PC-3 (cell line): ENCODE measurements around the gene EFCC1. TPM values are rescaled to one million over a fixed set of nuclear protein-coding genes. Genes with fewer than 3 reads are reported as not detected.
A peak's percentile ranks its signal among the peaks of the same experiment; 100 is the strongest.

Experiments
- ATAC-seq: fragments of 200-7000 bp; cut with Tn5 transposase; 2 replicates; pipeline ENCODE4 v1.9.1; 2020; ENCODE audit warnings: mild to moderate bottlenecking, moderate library complexity
- BruUV-seq: library from RNA; stranded (reverse); fragments of 400-500 nt; replicated peaks from 2 replicates; lab custom pipeline; 2021; lab: Mats Ljungman, UMichigan
- CTCF ChIA-PET: fragments of 300-600 bp; sonication (Branson Sonifier 250); formaldehyde crosslinking; loops from one replicate; lab custom pipeline; 2022; ENCODE audit warnings: antibody characterized with exemption; lab: Charles Lee
- POLR2A ChIA-PET: fragments of 300-600 bp; sonication (Branson Sonifier 250); formaldehyde crosslinking; loops from one replicate; lab custom pipeline; 2022; ENCODE audit warnings: antibody characterized with exemption; ENCODE audit not compliant: unreplicated experiment; lab: Charles Lee
- DNase-seq: peaks from one replicate; pipeline ENCODE4 v3.0.0-alpha.2; 2015
- H2AFZ ChIP-seq: fragments of 300-600 bp; sonication (generic); 2 replicates; pipeline ENCODE4 v1.6.0; 2016; ENCODE audit warnings: antibody characterized with exemption, low read length
- H3F3A ChIP-seq: fragments of 300-600 bp; sonication (generic); one replicate; pipeline ENCODE4 v1.6.0; 2017; ENCODE audit warnings: antibody characterized with exemption, low read length, control low read depth, mild to moderate bottlenecking; ENCODE audit not compliant: unreplicated experiment
- H3K27ac ChIP-seq: fragments of 300-600 bp; sonication (generic); 2 replicates; pipeline ENCODE4 v1.5.1; 2016; ENCODE audit warnings: mild to moderate bottlenecking, low read length
- H3K27me3 ChIP-seq: fragments of 300-600 bp; sonication (generic); 2 replicates; pipeline ENCODE4 v1.6.1; 2016; ENCODE audit warnings: low read length, mixed read lengths
- H3K36me3 ChIP-seq: fragments of 300-600 bp; sonication (generic); 2 replicates; pipeline ENCODE4 v1.6.1; 2016; ENCODE audit warnings: low read depth, mixed run types, low read length, mixed read lengths
- H3K4me1 ChIP-seq: fragments of 300-600 bp; sonication (generic); 2 replicates; pipeline ENCODE4 v1.5.1; 2016; ENCODE audit warnings: low read length; ENCODE audit not compliant: insufficient read depth
- H3K4me2 ChIP-seq: fragments of 300-600 bp; sonication (generic); 2 replicates; pipeline ENCODE4 v1.6.0; 2016; ENCODE audit warnings: low read length
- H3K4me3 ChIP-seq: fragments of 300-600 bp; sonication (generic); 2 replicates; pipeline ENCODE4 v1.5.1; 2016; ENCODE audit warnings: mild to moderate bottlenecking, low read length, mixed read lengths
- H3K79me2 ChIP-seq: fragments of 300-600 bp; sonication (generic); 2 replicates; pipeline ENCODE4 v1.6.1; 2017; ENCODE audit warnings: low read length, mixed read lengths
- H3K9ac ChIP-seq: fragments of 300-600 bp; sonication (generic); 2 replicates; pipeline ENCODE4 v1.6.0; 2016; ENCODE audit warnings: mild to moderate bottlenecking, low read length
- H3K9me2 ChIP-seq: fragments of 300-600 bp; sonication (generic); replicated peaks from 2 replicates; pipeline ENCODE4 v1.6.1; 2016; ENCODE audit warnings: mixed run types, low read length, mixed read lengths
- H3K9me3 ChIP-seq: fragments of 300-600 bp; sonication (generic); 2 replicates; pipeline ENCODE4 v1.6.1; 2016; ENCODE audit warnings: low read length, mixed read lengths
- H4K20me1 ChIP-seq: fragments of 300-600 bp; sonication (generic); 2 replicates; pipeline ENCODE4 v1.6.1; 2016; ENCODE audit warnings: low read length, mixed read lengths
- EZH2 ChIP-seq: fragments of 300-600 bp; sonication (generic); IDR thresholded peaks from one replicate; pipeline ENCODE4 v1.6.1; 2017; ENCODE audit warnings: antibody characterized with exemption, mild to moderate bottlenecking, low read length; ENCODE audit not compliant: unreplicated experiment
- EZH2phosphoT487 ChIP-seq: fragments of 300-600 bp; sonication (generic); IDR thresholded peaks from 2 replicates; pipeline ENCODE4 v1.6.1; 2018; ENCODE audit warnings: mild to moderate bottlenecking, antibody characterized with exemption, low read length, borderline replicate concordance
- intact Hi-C: fragments of 100-400 bp; cut with micrococcal nuclease; formaldehyde crosslinking; loops from 2 replicates; pipeline ENCODE4 v1.9.0; 2023
- total RNA-seq: library from RNA; depleted of rRNA; stranded (reverse); fragments of >200 nt; gene quantifications from 2 replicates; pipeline ENCODE4 v1.2.3, GENCODE V29; 2014
- TF ChIP-seq, protein P1 (sequence below): fragments of 300-600 bp; sonication (generic); conservative IDR thresholded peaks from 2 replicates; pipeline ENCODE4 v1.5.1; 2017; ENCODE audit warnings: antibody characterized with exemption, low read depth, mild to moderate bottlenecking, low read length

Gene EFCC1
- total RNA-seq, 1 experiment from 2014 or later: not detected

DNA sequence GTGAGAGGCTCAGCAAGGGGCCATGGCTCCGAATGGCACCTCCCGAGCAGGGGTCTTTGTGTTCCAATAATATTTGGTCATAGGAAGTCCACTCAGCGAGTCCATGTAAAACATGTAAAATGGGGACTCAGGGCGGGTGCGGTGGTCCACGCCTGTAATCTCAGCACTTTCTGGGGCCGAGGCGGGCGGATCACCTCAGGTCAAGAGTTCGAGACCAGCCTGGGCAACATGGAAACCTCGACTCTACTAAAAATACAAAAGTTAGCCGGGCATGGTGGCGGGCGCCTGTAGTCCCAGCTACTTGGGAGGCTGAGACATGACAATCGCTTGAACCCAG, 26.4 kb downstream of the EFCC1 start:
- DNase-seq (no peak), ATAC-seq (no peak)
- H3K9me3 ChIP-seq: no peaks in the 10 kb centered on the region
- H3K9me2 ChIP-seq: no peaks in the 10 kb centered on the region
- ChIA-PET CTCF (interaction anchor here (0.6 kb wide), 1 partner anchor 57 kb away, joined by 3 read pairs; no protein-coding TSS in a partner anchor), POLR2A (no interaction called here)
- no peaks in the 10 kb centered on the region for H3K36me3 ChIP-seq
- peak overlapping the region; percentile 86 for H3K4me2 ChIP-seq
- peak overlapping the region; percentile 61 for H3K4me3 ChIP-seq
- no peaks in the 10 kb centered on the region for H3K79me2 ChIP-seq
- H3K4me1 ChIP-seq: peaks cover 5% of the 10 kb centered on the region; the same call in 1 of the 2 replicates
- no TSS peak for BruUV-seq
- H3K27me3 ChIP-seq: no peaks in the 10 kb centered on the region
- no peaks in the 10 kb centered on the region for H4K20me1 ChIP-seq
- peak overlapping the region; percentile 89 for H2AFZ ChIP-seq
- H3K9ac ChIP-seq: no peak overlapping the region
- TF ChIP-seq EZH2phosphoT487 (no peak), EZH2 (no peak)
- TF ChIP-seq, protein P1, sequence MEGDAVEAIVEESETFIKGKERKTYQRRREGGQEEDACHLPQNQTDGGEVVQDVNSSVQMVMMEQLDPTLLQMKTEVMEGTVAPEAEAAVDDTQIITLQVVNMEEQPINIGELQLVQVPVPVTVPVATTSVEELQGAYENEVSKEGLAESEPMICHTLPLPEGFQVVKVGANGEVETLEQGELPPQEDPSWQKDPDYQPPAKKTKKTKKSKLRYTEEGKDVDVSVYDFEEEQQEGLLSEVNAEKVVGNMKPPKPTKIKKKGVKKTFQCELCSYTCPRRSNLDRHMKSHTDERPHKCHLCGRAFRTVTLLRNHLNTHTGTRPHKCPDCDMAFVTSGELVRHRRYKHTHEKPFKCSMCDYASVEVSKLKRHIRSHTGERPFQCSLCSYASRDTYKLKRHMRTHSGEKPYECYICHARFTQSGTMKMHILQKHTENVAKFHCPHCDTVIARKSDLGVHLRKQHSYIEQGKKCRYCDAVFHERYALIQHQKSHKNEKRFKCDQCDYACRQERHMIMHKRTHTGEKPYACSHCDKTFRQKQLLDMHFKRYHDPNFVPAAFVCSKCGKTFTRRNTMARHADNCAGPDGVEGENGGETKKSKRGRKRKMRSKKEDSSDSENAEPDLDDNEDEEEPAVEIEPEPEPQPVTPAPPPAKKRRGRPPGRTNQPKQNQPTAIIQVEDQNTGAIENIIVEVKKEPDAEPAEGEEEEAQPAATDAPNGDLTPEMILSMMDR: no peak
- no peaks in the 10 kb centered on the region for H3F3A ChIP-seq
- H3K27ac ChIP-seq: no peak overlapping the region
- intact Hi-C loops: no loop called here

- ATAC-seq: no peak
- Histone ChIP-seq H3K27me3 (no peaks in the 10 kb centered on the region), H3K9ac (no peak overlapping the region), H3K27ac (no peak overlapping the region), H4K20me1 (no peaks in the 10 kb centered on the region), H3K79me2 (no peaks in the 10 kb centered on the region), H3K4me2 (no peak overlapping the region), H3K9me3 (no peaks in the 10 kb centered on the region), H2AFZ (no peak overlapping the region), H3K36me3 (no peaks in the 10 kb centered on the region), H3K4me3 (no peak overlapping the region), H3K9me2 (no peaks in the 10 kb centered on the region), H3K4me1 (peaks cover 5% of the 10 kb centered on the region; the same call in 1 of the 2 replicates), H3F3A (no peaks in the 10 kb centered on the region)
- intact Hi-C loops: no loop called here
- POLR2A ChIA-PET: no interaction called here
- no peak for DNase-seq
- BruUV-seq: no TSS peak
- no peak for TF ChIP-seq EZH2
- no peak for TF ChIP-seq EZH2phosphoT487
- TF ChIP-seq, protein P1: no peak
- CTCF ChIA-PET: no interaction called here
Measured at GRCh38 chr3:129028866-129029265, 27.8 kb downstream of the EFCC1 start.

- TF ChIP-seq, protein P1: no peak
- no peak for TF ChIP-seq EZH2phosphoT487
- TF ChIP-seq EZH2: no peak
- H3K79me2 ChIP-seq: no peaks in the 10 kb centered on the region
- H3K36me3 ChIP-seq: no peaks in the 10 kb centered on the region
- POLR2A ChIA-PET: interaction anchor here (0.7 kb wide), 1 partner anchor 263 kb away, joined by 4 read pairs; no protein-coding TSS in a partner anchor
- CTCF ChIA-PET: no interaction called here
- H3K27ac ChIP-seq: no peak overlapping the region
- H3K4me1 ChIP-seq: peaks cover 5% of the 10 kb centered on the region; the same call in 1 of the 2 replicates
- H3K9me3 ChIP-seq: no peaks in the 10 kb centered on the region
- no peaks in the 10 kb centered on the region for H3K27me3 ChIP-seq
- H3K9ac ChIP-seq: no peak overlapping the region
- no peaks in the 10 kb centered on the region for H3F3A ChIP-seq
- no peak for ATAC-seq
- H3K9me2 ChIP-seq: no peaks in the 10 kb centered on the region
- no TSS peak for BruUV-seq
- intact Hi-C loops: no loop called here
- no peak for DNase-seq
- H3K4me3 ChIP-seq: no peak overlapping the region
- H3K4me2 ChIP-seq: no peak overlapping the region
- H2AFZ ChIP-seq: no peak overlapping the region
- H4K20me1 ChIP-seq: no peaks in the 10 kb centered on the region
Measured at GRCh38 chr3:129030611-129031010, 29.5 kb downstream of the EFCC1 start.
